Esophagus squamous epithelium (tissue), 4 donors: Measurements from ENCODE around the gene EFHC2.

Experiments used
- CTCF ChIP-seq, 6 experiments: fragments of 450-650 bp in 4 of 6; fragments of 200-600 bp in 2 of 6; sonication (generic) in 2 of 6; IDR thresholded peaks; one replicate each; pipeline ENCODE4 v1.5.1; 2016 to 2019; ENCODE audit warnings: antibody characterized with exemption in 6 of 6, mild to moderate bottlenecking in 4 of 6, moderate library complexity in 4 of 6
- POLR2A ChIP-seq, 4 donors: fragments of 450-650 bp; IDR thresholded peaks; one replicate each; pipeline ENCODE4 v1.6.1; 2017; ENCODE audit warnings: antibody characterized with exemption in 4 of 4, mild to moderate bottlenecking in 4 of 4, moderate library complexity in 3 of 4

GRCh38 chrX:44175455-44175854, 168.0 kb downstream of the EFHC2 start:
- TF ChIP-seq CTCF (IDR thresholded peaks at IDR 0.05) (no peak), POLR2A (IDR thresholded peaks at IDR 0.05) (no peak)
